ENCODE results near the gene YAE1. TPM values are rescaled to one million over a fixed set of nuclear protein-coding genes. Genes with fewer than 3 reads are reported as not detected.

YAE1 gene
- polyA plus RNA-seq, 1 experiment, result 49.0 TPM

DNA sequence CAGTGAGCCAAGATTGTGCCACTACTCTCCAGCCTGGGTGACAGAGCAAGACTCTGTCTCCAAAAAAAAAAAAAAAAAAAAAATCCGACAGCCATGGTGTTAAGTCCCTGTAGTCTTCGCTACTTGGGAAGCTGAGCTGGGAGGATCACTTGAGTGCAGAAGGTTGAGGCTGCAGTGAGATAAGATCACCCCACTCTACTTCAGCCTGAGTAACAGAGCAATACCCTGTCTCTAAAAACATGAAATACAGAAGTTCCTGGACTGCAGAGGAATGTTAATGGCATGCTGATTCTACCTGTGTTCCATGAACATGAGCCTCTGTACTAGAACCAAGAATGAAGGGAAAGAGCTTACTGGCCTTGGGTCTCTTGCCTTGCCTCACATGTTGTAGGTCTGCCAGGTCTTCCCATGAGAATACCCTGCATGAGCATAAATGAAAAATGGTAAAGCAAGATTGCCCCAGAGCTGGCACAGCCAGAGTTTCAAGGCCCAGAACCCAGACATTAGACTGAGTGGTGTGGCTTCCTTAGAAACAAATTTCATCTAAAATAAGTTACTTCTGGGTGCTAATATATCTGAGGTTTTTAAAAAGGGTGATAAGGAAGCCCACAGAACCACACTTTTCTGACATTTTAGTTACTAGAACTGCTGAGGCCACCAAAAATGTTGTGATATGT is 8.6 kb downstream of the YAE1 start:
- ChIA-PET POLR2A (no interaction called here), CTCF (no interaction called here)
- no peak overlapping the region for H3K4me3 ChIP-seq (ENCODE audit: low read depth, low read length)
- no peaks in the 10 kb centered on the region for H3K27me3 ChIP-seq (ENCODE audit: control insufficient read depth, insufficient read depth, low read length)
- H3K27ac ChIP-seq (ENCODE audit: low read depth, low read length), result no peak overlapping the region
- H3K9me3 ChIP-seq (ENCODE audit: control insufficient read depth, insufficient read depth, low read length), result peaks cover 6% of the 10 kb centered on the region; the same call in 1 of the 2 replicates
- DNase-seq (ENCODE audit: low read depth, low spot score), result no peak
- TF ChIP-seq, protein P1, sequence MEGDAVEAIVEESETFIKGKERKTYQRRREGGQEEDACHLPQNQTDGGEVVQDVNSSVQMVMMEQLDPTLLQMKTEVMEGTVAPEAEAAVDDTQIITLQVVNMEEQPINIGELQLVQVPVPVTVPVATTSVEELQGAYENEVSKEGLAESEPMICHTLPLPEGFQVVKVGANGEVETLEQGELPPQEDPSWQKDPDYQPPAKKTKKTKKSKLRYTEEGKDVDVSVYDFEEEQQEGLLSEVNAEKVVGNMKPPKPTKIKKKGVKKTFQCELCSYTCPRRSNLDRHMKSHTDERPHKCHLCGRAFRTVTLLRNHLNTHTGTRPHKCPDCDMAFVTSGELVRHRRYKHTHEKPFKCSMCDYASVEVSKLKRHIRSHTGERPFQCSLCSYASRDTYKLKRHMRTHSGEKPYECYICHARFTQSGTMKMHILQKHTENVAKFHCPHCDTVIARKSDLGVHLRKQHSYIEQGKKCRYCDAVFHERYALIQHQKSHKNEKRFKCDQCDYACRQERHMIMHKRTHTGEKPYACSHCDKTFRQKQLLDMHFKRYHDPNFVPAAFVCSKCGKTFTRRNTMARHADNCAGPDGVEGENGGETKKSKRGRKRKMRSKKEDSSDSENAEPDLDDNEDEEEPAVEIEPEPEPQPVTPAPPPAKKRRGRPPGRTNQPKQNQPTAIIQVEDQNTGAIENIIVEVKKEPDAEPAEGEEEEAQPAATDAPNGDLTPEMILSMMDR (IDR thresholded peaks at IDR 0.05; ENCODE audit: low read depth, low read length), result no peak

GRCh38 chr7:39577229-39577874 is 11.1 kb downstream of the YAE1 start:
- CTCF ChIA-PET, result interaction anchor here (1.2 to 6.8 kb wide), 2 partner anchors 168 to 321 kb away, joined by 3 to 409 read pairs; no protein-coding TSS in a partner anchor
- Histone ChIP-seq H3K27me3 (ENCODE audit: control insufficient read depth, insufficient read depth, low read length) (no peaks in the 10 kb centered on the region), H3K27ac (ENCODE audit: low read depth, low read length) (no peak overlapping the region), H3K4me3 (ENCODE audit: low read depth, low read length) (no peak overlapping the region), H3K9me3 (ENCODE audit: control insufficient read depth, insufficient read depth, low read length) (peaks cover 6% of the 10 kb centered on the region; the same call in 1 of the 2 replicates)
- TF ChIP-seq, protein P1 (IDR thresholded peaks at IDR 0.05; ENCODE audit: low read depth, low read length), result no peak
- POLR2A ChIA-PET, result no interaction called here
- DNase-seq (ENCODE audit: low read depth, low spot score), result no peak

- DNase-seq (ENCODE audit: low read depth, low spot score), result peak; percentile 91
- CTCF ChIA-PET, result interaction anchor here (0.6 to 6.8 kb wide), 69 partner anchors 9 to 771 kb away, joined by 3 to 409 read pairs (median 5); partner anchors contain the start of gene RALA
- peaks cover 6% of the 10 kb centered on the region; the same call in 1 of the 2 replicates for H3K9me3 ChIP-seq (ENCODE audit: control insufficient read depth, insufficient read depth, low read length)
- H3K27me3 ChIP-seq (ENCODE audit: control insufficient read depth, insufficient read depth, low read length), result no peaks in the 10 kb centered on the region
- POLR2A ChIA-PET, result interaction anchor here (0.6 to 1.4 kb wide), 6 partner anchors 12 to 178 kb away, joined by 3 to 6 read pairs (median 5); partner anchors contain the start of gene RALA
- no peak overlapping the region for H3K4me3 ChIP-seq (ENCODE audit: low read depth, low read length)
- H3K27ac ChIP-seq (ENCODE audit: low read depth, low read length), result no peak overlapping the region
- TF ChIP-seq, protein P1 (IDR thresholded peaks at IDR 0.05; ENCODE audit: low read depth, low read length), result peak; percentile 85
Measured at GRCh38 chr7:39580149-39580874, 14.1 kb downstream of the YAE1 start.

DNA sequence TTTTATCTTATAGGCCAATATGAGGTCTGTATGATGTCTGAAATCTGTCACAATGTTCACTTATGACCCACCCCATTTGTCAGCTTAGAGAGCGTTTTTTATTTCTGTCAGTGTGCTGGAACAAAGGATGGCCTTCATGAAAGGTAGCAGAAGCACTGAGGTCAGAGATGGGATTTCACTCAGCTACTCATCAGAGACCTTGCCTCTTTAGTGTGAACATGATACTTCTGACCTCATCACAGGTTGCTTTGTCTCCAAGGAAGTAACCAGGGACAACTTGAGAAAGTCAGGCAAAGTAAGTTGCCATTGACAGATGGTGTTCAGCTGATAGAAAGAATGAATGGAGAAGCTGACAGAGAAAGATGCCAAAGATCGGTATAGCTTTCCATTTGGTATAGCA is 16.3 kb downstream of the YAE1 start:
- TF ChIP-seq, protein P1 (IDR thresholded peaks at IDR 0.05; ENCODE audit: low read depth, low read length), result no peak
- no peak overlapping the region for H3K4me3 ChIP-seq (ENCODE audit: low read depth, low read length)
- H3K27me3 ChIP-seq (ENCODE audit: control insufficient read depth, insufficient read depth, low read length), result no peaks in the 10 kb centered on the region
- ChIA-PET CTCF (interaction anchor here (0.6 to 6.8 kb wide), 3 partner anchors 152 to 470 kb away, joined by 3 to 409 read pairs (median 35); no protein-coding TSS in a partner anchor), POLR2A (no interaction called here)
- no peak for DNase-seq (ENCODE audit: low read depth, low spot score)
- no peak overlapping the region for H3K27ac ChIP-seq (ENCODE audit: low read depth, low read length)
- H3K9me3 ChIP-seq (ENCODE audit: control insufficient read depth, insufficient read depth, low read length), result peaks cover 1% of the 10 kb centered on the region; the same call in 1 of the 2 replicates
